Central memory CD4-positive, alpha-beta T cell (primary cell): ENCODE data around the gene JMJD1C.
"Not testable (repeated sequence)": the region's sequence is repeated elsewhere in the genome, so short reads cannot be mapped to it uniquely, and the experiment has no call there.

Experiments used
- DNase-seq: peaks from one replicate; pipeline ENCODE4 v3.0.0; 2022

Gene JMJD1C

GRCh38 chr10:63346015-63346441 is 119.7 kb downstream of the JMJD1C start:
- DNase-seq = no peak

DNA sequence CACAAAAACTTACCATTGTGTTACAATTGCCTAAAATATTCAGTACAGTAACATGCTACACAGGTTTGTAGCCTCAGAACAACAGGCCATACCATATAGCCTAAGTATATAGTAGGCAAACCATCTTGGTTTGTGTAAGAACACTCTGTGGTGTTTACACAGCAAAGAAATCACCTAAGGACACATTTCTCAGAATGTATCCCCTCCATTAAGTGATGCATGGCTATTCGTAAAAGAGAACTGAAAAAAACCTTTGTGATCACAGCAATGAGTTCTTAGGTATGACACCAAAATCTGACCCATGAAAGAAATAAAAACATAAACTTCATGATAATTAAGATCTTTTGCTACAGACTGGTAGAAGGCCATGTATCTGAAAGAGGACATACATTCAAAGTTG is 121.5 kb downstream of the JMJD1C start:
- no peak for DNase-seq

- no peak for DNase-seq
Measured at GRCh38 chr10:63343476-63343875, 122.3 kb downstream of the JMJD1C start.

GRCh38 chr10:63339640-63340039 is 126.1 kb downstream of the JMJD1C start:
- DNase-seq = not testable (repeated sequence)

GRCh38 chr10:63337455-63338251 is 128.1 kb downstream of the JMJD1C start:
- no peak for DNase-seq

GRCh38 chr10:63331586-63331985 is 134.2 kb downstream of the JMJD1C start:
- no peak for DNase-seq

DNA sequence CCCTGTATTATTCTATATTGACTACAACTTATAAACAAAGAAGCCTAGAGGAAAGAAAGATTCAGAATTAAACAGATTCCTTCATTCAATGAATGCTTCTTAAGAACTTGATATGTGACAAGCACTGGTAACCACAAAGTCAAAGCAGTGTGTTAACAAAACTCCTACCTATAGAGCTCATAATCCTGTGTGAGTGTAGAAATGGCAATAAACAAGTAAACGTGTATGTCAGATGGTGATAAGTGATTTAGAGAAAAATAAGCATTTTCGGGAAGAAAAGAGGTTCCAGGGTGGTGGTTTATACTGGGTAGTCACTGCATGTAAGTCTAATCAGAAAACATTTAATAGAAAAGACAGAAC is 141.3 kb downstream of the JMJD1C start:
- DNase-seq = no peak

GRCh38 chr10:63323701-63324494 is 141.9 kb downstream of the JMJD1C start:
- no peak for DNase-seq

DNA sequence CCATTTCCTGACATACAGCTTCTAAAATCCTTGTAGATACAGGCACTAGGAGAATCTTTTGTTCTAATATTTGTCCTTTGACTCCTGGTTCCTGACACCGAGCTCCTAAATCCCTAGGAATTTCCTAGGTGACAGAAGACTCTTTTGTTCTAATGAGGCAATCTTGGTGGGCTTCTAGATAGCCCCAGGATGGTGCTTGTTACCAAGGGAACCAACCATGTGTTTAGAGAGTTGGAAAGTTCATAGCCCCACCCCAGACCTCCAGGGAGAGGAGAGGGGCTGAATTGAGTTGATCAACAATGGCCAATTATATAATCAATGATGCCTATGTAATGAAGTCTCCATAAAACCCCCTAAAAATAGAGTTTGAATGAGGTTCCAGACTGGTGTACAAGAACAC is 145.1 kb downstream of the JMJD1C start:
- no peak for DNase-seq

GRCh38 chr10:63319231-63319630 is 146.5 kb downstream of the JMJD1C start:
- DNase-seq = no peak

- DNase-seq = no peak
Measured at GRCh38 chr10:63318491-63318890, 147.3 kb downstream of the JMJD1C start.

DNA sequence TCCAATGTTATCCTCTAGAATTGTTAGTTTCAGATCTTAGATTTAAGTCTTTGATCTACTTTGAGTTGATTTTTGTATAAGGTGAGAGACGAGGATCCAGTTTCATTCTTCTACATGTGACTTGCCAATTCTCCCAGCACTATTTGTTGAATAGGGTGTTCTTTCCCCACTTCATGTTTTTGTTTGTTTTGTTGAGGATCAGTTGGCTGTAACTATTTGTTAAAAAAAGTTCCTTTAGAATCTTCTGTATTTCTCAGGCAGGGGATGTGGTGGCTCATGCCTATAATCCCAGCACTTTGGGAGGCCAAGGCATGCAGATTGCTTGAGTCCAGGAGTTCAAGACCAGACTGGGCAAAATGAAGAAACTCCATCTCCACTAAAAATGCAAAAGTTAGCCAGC is 151.8 kb downstream of the JMJD1C start:
- DNase-seq = no peak

- no peak for DNase-seq
Measured at GRCh38 chr10:63313066-63313717, 152.6 kb downstream of the JMJD1C start.

GRCh38 chr10:63308628-63309027 is 157.1 kb downstream of the JMJD1C start:
- no peak for DNase-seq

GRCh38 chr10:63304146-63304545 is 161.6 kb downstream of the JMJD1C start:
- DNase-seq = no peak

DNA sequence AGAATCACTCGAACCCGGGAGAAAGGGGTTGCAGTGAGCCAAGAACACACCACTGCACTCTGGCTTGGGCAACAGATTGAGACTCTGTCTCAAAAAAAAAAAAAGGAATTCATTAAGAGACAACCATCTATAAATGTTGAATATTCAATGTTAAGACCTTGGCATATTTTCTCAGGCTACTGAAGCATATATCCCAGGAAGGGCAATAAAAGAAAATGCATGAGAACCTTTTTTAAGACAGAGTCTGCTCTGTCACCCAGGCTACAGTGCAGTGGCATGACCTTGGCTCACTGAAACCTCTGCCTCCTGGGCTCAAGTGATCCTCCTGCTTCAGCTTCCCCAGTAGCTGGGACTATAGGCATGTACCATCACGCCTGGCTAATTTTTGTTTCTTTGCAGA is 165.0 kb downstream of the JMJD1C start:
- no peak for DNase-seq

DNA sequence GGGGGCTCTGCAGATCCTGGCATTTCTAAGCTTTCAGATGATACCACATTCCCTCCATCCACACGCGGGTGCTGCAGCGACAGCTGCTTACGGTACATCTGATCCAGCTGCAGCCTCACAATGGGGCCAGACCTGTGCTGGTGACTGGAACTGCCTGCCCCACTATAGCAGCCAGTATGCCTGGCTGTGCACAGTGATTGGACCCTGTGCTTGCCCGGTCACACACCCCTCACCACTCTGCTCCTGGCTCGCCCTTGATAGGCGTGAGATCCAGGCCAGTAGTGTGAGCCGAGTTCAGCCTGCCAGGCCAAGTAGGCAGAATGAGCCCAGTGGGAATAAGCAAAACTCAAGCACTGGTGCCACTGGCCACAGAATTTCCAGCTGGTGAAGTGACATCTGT is 167.8 kb downstream of the JMJD1C start:
- DNase-seq = no peak

- DNase-seq = no peak
Measured at GRCh38 chr10:63294781-63295180, 171.0 kb downstream of the JMJD1C start.

GRCh38 chr10:63292847-63293246 is 172.9 kb downstream of the JMJD1C start:
- DNase-seq = not testable (repeated sequence)

- no peak for DNase-seq
Measured at GRCh38 chr10:63288170-63288569, 177.6 kb downstream of the JMJD1C start.

DNA sequence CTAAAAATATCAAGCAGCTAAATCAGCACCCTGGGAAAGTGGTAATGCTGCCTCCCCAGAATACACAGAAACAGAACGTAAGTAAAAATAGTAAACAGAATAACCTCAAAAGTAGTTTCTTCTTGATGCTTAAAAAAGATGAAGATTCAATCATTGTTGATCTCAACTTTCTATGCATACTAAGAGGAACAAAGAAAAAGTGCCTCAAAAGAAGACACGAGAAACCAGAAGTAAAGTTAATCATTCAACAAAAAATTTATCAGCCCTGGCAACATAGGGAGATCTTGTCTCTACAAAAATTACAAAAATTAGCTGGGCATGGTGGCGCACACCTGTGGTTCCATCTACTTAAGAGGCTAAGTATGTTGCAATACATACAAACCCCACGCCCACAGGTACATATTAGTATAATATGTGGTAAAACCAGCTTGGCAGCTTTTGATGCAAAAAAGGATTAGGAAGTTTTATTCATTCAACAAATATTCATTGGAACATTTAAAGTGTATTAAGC is 179.0 kb downstream of the JMJD1C start:
- no peak for DNase-seq

DNA sequence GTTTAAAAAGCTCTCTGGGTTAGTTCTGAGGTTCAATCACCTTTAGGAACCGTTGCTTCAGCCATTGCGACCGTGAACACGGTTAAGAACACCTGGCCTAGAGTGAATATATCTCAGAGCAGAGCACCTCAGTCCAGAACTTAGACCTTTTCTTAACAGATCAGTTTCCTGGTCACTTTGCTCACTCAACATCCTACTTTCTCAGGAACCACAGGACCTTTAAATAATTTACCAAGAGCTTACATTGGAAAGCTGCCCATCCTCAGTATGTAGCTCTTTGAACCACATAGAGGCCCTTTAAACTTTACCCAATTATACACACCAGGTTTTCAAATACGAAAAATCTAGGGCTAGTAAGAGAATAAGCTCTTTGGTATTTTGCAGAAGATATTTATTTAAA is 179.4 kb downstream of the JMJD1C start:
- no peak for DNase-seq

DNA sequence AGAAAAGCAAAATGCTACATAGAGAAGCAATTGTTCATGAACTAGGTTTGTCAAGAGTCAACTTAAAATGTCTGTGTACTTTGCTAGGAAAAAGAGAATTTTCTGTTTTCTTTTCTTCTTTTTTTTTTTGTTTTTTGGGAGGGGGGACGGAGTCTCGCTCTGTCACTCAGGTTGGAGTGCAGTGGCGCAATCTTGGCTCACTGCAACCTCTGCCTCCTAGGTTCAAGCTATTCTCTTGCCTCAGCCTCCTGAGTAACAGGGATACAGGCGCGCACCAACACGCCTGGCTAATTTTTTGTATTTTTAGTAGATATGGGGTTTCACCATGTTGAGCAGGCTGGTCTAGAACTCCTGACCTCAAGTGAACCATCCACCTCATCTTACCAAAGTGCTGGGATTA is 181.9 kb downstream of the JMJD1C start:
- DNase-seq = not testable (repeated sequence)
